Thyroid gland (tissue), 4 donors: Measurements from ENCODE around the gene ZC3H11A. TPM values are rescaled to one million over a fixed set of nuclear protein-coding genes. Genes with fewer than 3 reads are reported as not detected.

Source experiments
- DNase-seq, 2 donors: peaks; one replicate each; pipeline ENCODE4 v3.0.0-alpha.2; 2019
- H3K27ac ChIP-seq, 3 donors: fragments of 200-600 bp; sonication (generic); 1 replicate in 2 of 3; 2 replicates in 1 of 3; pipeline ENCODE4 v1.5.1; 2016 to 2019; ENCODE audit warnings: mild to moderate bottlenecking in 1 of 3, moderate library complexity in 1 of 3
- H3K27me3 ChIP-seq: fragments of 200-600 bp; sonication (generic); one replicate; pipeline ENCODE4 v1.5.1; 2019
- H3K36me3 ChIP-seq, 2 donors: fragments of 200-600 bp; sonication (generic); one replicate each; pipeline ENCODE4 v1.5.1; 2016 to 2019
- H3K4me1 ChIP-seq, 2 donors: fragments of 200-600 bp; sonication (generic); one replicate each; pipeline ENCODE4 v1.5.1; 2017 to 2019
- H3K4me3 ChIP-seq, 3 donors: fragments of 200-600 bp; sonication (generic); replicated peaks in 1 of 3; 1 replicate in 2 of 3; 2 replicates in 1 of 3; pipeline ENCODE4 v1.5.1; 2016; ENCODE audit warnings: mild to moderate bottlenecking in 1 of 3
- H3K9me3 ChIP-seq: fragments of 200-600 bp; sonication (generic); one replicate; pipeline ENCODE4 v1.5.1; 2017
- CTCF ChIP-seq, 6 experiments: fragments of 200-600 bp in 3 of 6; fragments of 450-650 bp in 3 of 6; sonication (generic) in 3 of 6; IDR thresholded peaks; one replicate each; pipeline ENCODE4 v1.5.1; 2016 to 2019; ENCODE audit warnings: antibody characterized with exemption in 6 of 6, mild to moderate bottlenecking in 2 of 6, inconsistent platforms in 1 of 6, moderate library complexity in 1 of 6
- POLR2A ChIP-seq, 2 donors: fragments of 450-650 bp; IDR thresholded peaks; one replicate each; pipeline ENCODE4 v1.6.1; 2017; ENCODE audit warnings: antibody characterized with exemption in 2 of 2, mild to moderate bottlenecking in 2 of 2, moderate library complexity in 1 of 2
- WGBS, 2 donors: methylation state at CpG; one replicate each; pipeline ENCODE4 v1.1.5; 2017; 5-methylcytosine and 5-hydroxymethylcytosine counted together
- intact Hi-C: fragments of 100-400 bp; cut with DNase I; formaldehyde crosslinking; loops from one replicate; pipeline ENCODE4 v1.15.1; 2023
- total RNA-seq, 4 donors: library from RNA; depleted of rRNA; stranded (reverse); fragments of >200 nt; gene quantifications; one replicate each; pipeline ENCODE4 v1.2.3, GENCODE V29; 2016

ZC3H11A gene
- total RNA-seq, 4 donors from 2014 or later, result 108 to 166 (median 131) TPM

GRCh38 chr1:203765029-203765837 lies 30.2 kb upstream of the ZC3H11A start, which contains the start of gene LAX1:
TSS of gene LAX1 (plus strand) at chr1:203765183. CDS start at chr1:203765566, 383 bp downstream.
- intact Hi-C loops, result no loop called here
- Histone ChIP-seq H3K27ac (no peak within 1 kb of the TSS), H3K4me1 (peaks cover 2 to 9% of the 10 kb centered on the region in 2 donors), H3K9me3 (no peaks in the 10 kb centered on the region), H3K4me3 (no peak within 1 kb of the TSS), H3K36me3 (no peaks in the 10 kb centered on the region), H3K27me3 (no peaks in the 10 kb centered on the region)
- WGBS, 2 donors, result 62 to 73% methylated on average over 16 of the region's 16 CpGs
- no peak for DNase-seq
- TF ChIP-seq CTCF (IDR thresholded peaks at IDR 0.05), result no peak
- no peak for TF ChIP-seq POLR2A (IDR thresholded peaks at IDR 0.05)

- H3K4me1 ChIP-seq, result peaks cover 0 to 9% of the 10 kb centered on the region in 2 donors
- H3K4me3 ChIP-seq, result no peak overlapping the region
- no peak for DNase-seq
- no peaks in the 10 kb centered on the region for H3K9me3 ChIP-seq
- no peak for TF ChIP-seq POLR2A (IDR thresholded peaks at IDR 0.05)
- no peak for TF ChIP-seq CTCF (IDR thresholded peaks at IDR 0.05)
- H3K36me3 ChIP-seq, result no peaks in the 10 kb centered on the region
- intact Hi-C loops, result no loop called here
- no peak overlapping the region for H3K27ac ChIP-seq
- WGBS, 2 donors, result 75 to 82% methylated on average over 6 of the region's 6 CpGs
- H3K27me3 ChIP-seq, result no peaks in the 10 kb centered on the region
Observed at GRCh38 chr1:203768256-203768655, 27.2 kb upstream of the ZC3H11A start.

GRCh38 chr1:203769505-203770343 lies 25.7 kb upstream of the ZC3H11A start:
- H3K27me3 ChIP-seq, result no peaks in the 10 kb centered on the region
- 38 to 39% methylated on average over 15 of the region's 15 CpGs for WGBS, 2 donors
- no peaks in the 10 kb centered on the region for H3K36me3 ChIP-seq
- H3K4me1 ChIP-seq, result peaks cover 0 to 9% of the 10 kb centered on the region in 2 donors
- intact Hi-C loops, result no loop called here
- H3K27ac ChIP-seq, result peak overlapping the region in 2 of 3 donors; percentile 5 to 8
- DNase-seq, result peak; percentile 73 to 77
- TF ChIP-seq CTCF (IDR thresholded peaks at IDR 0.05) (no peak), POLR2A (IDR thresholded peaks at IDR 0.05) (no peak)
- no peak overlapping the region for H3K4me3 ChIP-seq
- H3K9me3 ChIP-seq, result no peaks in the 10 kb centered on the region

GRCh38 chr1:203771901-203772301 lies 23.5 kb upstream of the ZC3H11A start:
- Histone ChIP-seq H3K4me1 (peaks cover 0 to 9% of the 10 kb centered on the region in 2 donors), H3K9me3 (no peaks in the 10 kb centered on the region), H3K36me3 (no peaks in the 10 kb centered on the region), H3K27ac (no peak overlapping the region), H3K27me3 (no peaks in the 10 kb centered on the region), H3K4me3 (no peak overlapping the region)
- TF ChIP-seq POLR2A (IDR thresholded peaks at IDR 0.05) (no peak), CTCF (IDR thresholded peaks at IDR 0.05) (no peak)
- intact Hi-C loops, result no loop called here
- DNase-seq, result no peak
- WGBS, 2 donors, result 72 to 89% methylated on average over 7 of the region's 7 CpGs
